GM19438 (cell line): ENCODE measurements around the gene GRAMD2A.
"Not testable (repeated sequence)": the region's sequence is repeated elsewhere in the genome, so short reads cannot be mapped to it uniquely, and the experiment has no call there.

ENCODE experiments used
- ATAC-seq: cut with Tn5 transposase; IDR thresholded peaks from one replicate; pipeline ENCODE4 v1.9.1; 2021; ENCODE audit warnings: low read depth; ENCODE audit not compliant: unreplicated experiment

Gene GRAMD2A

DNA sequence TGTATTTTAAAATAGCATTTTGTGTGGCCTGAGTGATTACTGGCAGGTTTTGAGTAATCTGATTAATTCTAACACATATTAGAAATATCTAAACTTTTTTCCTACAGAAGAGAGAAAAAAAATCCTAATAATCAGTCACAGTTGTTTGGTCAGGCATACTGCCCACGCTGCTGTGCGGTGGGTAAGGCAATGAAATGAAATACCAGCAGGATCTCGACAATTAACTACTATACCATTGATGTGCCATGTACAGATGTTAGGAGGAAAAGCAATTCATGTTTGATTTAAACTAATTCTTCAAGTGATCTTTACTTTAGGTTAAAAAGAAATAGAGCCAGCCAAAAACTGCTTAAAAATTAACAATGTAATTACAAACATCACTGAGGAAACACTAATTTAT lies 5.2 kb downstream of the GRAMD2A start:
- no peak for ATAC-seq

DNA sequence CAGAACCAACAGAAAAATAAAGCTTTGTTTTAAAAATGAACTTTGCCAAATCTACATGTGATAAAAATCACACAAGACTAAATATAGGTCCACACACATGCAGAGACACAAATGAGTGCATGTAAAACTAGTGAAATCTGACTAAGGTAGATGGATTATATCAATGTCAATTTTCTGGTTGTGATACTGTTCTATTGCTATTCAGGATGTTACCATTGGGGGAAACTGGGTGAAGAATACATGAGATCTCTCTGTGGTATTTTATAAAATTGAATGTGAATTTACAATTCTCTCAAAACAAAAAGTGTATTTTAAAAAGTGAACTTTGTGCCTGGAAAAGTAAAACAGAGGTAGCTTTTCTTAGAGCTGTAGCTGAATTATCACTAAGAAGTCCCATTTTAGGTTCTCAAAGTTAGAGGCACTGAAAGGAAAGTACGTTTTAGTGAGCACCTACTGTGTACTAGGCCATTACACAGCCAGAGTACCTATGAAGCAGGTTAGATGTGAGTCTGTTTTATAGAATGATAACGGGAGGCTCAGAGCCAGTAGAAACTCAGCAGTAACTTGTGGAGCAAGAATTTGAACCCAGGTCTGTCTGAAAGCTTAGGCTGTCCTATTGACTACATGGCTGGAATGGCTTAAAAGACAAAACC lies 8.2 kb downstream of the GRAMD2A start:
- ATAC-seq, result no peak

DNA sequence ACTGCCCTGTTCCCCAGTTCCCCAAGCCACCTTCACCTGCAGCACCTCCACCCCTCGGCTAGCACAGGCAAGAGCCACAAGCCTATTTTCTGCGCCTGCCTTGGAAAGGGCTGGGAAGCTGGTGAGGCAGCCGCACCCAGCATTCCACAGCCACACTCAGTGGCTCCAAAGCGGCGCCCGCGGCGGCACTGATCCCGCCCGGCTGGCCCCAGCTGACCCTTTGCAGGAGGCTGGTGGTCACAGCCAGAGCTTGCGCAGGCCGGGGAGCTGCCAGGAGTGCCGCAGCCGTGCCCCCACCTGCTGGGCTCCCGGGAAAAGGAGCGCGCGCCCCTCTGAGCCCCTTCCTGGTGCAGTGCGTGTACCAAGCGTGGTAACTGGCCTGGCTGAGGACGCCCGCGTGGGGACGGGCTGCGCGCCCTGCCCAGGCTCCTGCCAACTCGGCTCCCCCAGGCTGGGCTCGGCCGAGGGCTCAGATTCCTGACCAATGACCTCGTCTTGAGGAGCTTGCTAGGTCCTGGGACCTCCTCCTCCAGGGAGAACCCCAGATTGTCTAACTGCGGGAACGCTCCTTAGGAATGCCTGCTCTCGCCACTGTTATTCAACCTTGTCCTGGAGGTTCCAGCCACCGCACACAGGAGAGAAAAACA lies 13.3 kb downstream of the GRAMD2A start:
- no peak for ATAC-seq

DNA sequence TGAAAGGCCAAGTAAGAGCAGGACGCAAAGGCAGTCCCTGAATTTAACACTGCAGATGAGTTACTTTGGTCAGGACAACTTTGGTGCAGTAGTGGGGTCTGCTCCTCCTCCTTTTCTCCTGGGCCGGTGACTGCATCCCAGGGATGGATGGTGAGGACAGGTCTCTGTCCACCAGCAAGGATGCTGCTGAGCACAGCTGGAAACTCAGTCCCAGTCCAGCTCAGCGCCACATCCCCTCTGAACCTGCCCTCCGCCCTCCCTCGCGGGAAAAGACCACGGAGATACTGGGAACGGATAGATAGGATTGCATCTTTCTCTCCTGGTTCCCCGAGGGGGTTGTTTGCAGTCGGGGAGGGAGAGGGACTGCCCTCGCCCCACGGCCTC lies 13.8 kb downstream of the GRAMD2A start:
- ATAC-seq, result no peak

DNA sequence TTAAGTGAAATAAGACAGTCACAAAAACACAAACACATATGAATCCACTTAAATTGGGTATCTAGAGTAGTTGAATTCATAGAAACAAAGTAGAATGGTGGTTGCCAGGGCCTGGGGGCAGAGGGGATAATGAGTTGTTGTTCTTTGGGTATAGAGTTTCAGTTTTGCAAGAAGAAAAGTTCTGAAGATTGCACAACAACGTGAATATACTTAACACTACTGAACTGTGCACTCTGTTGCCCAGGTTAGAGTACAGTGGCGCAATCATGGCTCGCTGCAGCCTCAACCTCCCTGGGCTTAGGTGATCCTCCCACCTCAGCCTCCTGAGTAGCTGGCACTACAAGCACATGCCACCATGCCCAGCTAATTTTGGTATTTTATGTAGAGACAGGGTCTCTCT lies 14.9 kb downstream of the GRAMD2A start:
- no peak for ATAC-seq

DNA sequence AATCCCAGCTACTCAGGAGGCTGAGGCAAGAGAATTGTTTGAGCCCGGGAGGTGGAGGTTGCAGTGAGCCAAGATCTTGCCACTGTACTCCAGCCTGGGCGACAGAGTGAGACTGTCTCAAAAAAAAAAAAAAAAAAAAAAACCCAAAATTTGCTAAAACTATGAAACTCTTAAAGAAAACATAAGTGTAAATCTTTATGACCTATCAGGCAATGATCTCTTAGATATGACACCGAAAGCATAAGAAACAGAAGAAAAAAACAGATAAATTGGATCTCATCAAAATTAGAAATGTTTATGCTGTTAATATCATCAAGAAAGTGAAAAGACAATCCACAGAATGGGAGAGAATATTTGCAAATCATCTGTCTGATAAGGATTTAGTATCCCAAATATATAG lies 15.3 kb downstream of the GRAMD2A start:
- ATAC-seq, result no peak

DNA sequence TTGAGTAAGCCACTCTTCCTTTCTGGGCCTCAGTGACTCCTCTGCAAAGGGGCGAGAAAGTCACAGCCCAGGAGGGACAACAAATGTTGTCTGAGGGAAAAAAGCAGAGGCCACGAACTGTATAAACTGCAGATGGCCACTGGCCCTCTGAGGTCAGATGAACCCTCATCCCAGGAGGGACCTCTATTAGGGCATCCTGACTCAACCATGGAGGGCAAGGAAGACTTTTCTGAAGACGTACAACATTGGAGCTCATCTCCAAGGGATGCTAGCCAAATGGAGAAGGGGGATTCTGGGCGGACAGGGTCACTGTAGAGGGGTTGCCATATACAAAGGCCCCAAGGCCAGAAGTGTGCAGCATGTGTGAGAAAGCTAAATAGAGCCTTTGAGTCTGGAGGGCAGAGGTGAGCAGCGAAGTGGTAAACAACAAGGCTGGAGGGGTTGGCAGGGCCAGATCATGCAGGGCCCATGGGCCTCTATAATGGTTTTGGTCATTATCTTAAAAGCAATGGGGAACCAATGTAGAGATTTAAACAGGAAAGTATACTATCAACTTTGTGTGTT lies 16.7 kb downstream of the GRAMD2A start:
- ATAC-seq, result no peak

DNA sequence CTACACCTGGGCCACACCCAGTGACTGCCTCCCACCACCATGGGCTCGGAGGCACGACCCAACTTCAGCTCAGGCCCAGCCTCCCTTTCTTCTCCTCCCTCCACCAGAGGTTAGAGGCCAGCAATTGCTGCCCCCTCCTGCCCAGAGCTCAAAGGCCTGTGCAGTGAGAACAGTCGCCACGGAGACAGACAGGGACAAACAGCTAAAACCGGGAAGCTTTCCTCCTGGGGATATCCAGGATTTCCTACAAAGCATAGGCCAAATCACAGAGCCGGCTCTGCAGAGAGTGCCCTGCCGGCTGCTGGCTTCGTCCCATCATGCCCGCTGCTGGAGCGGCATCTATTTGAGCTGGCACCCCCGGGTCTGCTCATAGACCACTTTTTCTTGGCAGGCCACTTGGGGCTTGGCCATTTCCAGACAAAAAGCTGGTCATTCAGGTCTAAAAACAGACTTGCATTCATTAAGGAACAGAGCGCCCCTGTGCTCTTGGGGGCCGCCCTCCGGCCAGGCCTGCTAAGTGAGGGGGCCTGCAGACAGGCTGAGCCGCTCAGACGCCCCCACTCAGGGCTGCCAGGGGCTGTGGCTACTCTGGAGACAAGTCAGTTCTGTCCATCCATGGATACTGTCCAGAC lies 17.5 kb downstream of the GRAMD2A start:
- ATAC-seq, result no peak

DNA sequence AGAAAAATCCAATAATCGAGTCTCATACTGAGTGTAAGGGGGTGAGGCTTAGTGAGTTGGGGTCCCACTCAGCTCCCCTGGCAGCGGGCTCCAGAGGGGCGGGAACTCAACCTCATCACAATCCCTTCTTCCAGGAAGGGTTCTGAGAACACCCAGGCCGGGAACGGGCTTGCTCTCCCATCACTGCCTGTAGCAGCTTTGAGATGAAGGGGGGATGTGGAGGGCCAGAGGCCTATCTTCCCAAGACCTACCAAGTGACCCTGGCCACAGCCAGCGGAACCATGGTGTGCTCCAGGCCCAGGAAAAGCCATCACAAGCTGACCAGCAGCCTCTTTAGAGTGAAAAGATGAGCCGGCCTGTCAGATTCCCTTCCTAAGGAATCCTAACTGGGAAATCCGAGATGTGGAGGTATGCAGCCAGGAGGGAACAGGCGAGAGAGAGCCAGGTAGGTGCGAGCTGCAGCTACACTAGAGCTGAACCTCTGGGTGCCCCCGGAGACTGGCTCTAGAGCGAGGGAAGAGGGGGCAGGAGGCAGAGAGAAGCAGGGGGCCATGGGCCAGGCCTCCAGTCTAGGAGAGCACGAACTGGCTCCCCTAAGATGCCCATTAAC lies 18.5 kb downstream of the GRAMD2A start:
- no peak for ATAC-seq

DNA sequence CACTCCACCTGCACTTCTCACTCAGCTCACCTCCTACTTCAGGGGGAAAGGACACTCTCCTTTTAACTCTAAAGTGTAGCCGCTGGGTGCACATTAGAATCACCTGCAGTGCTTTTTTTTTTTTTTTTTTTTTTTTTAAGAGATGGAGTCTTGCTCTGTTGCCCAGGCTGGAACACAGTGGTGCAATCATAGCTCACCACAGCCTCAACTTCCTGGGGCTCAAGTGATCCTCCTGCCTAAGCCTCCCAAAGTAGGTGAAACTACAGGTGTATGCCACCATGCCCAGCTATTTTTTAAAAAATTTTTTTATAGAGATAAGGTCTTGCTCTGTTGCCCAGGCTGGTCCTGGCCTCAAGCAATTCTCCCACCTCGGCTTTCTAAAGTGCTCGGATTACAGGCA lies 20.8 kb downstream of the GRAMD2A start:
- no peak for ATAC-seq

DNA sequence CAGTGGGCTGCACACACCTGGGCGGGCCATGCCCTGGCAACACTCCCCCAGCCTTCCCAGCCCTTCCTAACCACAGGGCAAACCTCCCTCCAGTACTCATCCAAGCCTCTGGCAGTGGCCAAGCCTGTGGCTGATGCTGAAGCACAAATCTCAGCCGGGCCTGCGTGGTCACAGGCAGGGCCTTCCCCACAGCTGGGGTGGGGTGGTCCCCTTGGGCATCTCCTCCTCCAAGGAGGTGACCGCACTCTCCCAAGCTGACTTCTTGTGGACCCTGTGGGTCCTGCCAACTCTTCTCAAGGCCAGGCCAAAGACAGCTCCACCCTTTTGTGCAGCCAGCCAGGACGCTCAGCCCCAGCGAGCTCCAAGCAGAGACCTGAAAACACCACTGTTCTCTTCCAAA lies 21.4 kb downstream of the GRAMD2A start:
- ATAC-seq, result no peak

DNA sequence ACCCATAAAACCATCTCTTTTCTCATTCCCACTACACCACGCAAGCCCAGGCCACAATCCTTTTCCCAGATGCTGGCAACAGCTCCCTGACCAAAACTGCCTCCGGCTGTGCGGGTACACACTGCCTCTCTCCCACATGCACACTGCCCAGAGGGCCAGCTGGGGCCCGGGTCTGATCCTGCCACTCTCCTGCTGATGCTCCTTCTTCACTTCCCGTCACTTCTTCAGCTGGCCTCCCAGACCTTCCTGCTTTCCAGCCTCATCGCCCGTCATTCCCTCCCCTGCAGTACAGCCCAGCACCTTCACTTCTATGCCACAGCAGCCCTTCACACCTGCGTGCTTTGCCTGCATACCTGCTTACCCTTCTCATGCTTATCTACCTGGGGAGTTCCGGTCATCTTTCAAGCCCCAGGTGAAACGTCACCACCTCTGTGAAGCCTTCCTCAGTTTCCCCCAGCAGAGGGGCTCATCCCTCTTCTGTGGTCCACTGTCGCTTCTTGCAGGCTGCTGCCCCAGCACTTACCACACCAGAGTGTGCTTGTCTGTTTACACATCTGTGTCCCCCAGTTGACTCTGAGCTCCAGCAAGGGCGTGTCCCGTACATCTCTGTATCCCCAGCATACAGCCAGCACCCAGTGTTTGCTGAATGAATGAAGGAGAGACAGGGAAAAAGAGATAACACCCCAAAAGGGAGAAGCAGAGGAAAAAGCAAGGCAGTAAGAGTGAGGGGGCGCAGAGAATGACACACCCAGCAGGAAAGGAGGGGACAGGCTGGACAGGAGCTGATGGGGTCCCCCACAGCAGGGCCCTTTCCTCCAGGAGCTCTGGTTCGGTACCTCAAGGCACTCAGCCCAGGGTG lies 22.2 kb downstream of the GRAMD2A start:
- no peak for ATAC-seq

DNA sequence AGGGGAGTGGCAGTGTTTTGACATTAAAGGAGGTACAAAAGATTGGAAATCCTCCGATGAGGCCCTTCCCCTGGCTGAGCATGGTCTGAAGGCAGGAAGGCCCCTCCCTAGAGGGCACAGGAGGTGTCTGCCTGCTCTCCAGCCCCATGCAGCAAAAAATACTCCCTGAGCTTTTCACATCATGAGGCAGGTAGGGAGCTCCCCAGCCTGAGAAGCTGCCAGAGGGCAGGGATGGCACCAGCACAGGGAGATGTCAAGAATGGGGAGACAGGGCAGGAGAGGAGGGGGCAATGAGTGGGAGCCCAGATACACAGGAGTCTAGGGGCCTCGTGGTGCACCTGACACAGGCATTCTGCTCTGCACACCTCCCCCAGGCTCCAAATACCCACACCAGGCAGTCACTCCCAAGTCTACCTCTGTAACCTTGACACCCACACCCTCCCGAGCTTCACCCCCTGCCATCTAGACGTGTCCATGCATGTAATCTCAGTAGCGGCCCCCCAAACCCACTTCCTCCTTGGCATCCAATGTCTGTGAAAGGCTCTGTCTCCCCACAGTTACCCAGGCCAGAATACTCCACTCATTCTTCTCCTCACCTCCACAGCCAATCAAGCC lies 22.9 kb downstream of the GRAMD2A start:
- ATAC-seq, result no peak

DNA sequence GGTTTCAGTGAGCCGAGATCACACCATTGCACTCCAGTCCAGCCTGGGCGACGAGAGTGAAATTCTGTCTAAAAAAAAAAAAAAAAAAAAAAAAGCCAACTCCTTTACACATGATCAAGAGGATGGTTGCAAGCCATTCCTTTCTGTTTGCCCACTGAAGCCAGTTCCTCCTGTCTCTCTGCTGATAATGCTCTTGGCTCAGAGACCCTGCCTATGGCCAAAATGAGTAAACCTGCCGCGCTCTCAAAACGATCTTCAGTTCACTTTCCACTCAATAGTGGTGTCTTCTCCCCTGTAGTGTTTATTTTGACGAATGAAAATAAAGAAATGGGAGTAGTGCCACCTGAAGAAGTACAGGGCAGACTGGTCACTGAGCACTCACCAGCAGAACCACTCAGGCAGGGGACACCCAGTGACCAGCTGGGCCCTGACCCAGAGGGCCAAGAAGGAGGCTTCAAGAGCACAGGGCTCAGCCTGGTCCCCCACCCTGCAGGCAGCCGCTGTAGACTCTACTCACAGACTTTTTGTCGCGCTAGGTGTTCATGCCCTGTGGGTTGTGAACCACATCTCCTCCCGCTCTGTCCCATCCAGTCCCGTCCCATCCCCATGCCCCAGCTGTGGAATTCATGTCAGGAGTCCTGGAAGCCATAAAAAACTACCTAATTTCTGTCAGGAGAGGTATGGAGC lies 23.6 kb downstream of the GRAMD2A start:
- ATAC-seq, result no peak

DNA sequence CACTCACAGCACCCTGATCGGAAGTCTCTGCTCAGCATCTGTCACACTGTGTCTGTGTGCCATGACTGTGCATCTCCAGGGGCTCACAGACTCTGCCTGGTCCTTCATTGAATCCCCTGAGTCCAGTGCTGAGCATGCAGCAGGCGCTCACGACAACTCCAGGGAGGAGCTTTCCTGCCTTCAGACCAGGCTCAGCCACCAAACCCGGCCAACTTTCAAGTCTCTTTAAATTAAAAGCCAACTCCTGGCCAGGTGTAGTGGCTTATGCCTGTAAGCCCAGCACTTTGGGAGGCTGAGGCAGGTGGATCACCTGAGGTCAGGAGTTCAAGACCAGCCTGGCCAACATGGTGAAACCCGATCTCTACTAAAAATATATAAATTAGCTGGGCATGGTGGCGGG lies 24.2 kb downstream of the GRAMD2A start:
- ATAC-seq, result no peak

DNA sequence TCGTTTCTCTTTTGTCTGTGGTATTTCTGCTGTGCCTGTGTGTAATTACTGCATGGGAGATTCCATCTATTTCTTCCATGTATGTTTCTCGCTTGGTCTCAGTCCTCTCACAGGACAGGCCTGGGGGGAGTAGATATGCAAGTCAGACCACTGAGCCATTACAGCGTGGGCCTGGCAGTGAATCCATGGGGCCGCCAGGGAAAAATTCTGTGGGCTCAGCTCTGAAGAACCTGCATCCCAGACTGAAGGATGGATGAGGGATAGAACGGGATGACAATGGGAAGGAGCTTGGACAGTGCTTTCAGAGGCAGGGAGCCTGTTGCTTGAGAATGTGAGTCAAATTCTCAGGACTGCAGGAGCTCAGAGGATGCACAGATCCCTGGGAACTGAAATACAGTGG lies 24.8 kb downstream of the GRAMD2A start:
- no peak for ATAC-seq

DNA sequence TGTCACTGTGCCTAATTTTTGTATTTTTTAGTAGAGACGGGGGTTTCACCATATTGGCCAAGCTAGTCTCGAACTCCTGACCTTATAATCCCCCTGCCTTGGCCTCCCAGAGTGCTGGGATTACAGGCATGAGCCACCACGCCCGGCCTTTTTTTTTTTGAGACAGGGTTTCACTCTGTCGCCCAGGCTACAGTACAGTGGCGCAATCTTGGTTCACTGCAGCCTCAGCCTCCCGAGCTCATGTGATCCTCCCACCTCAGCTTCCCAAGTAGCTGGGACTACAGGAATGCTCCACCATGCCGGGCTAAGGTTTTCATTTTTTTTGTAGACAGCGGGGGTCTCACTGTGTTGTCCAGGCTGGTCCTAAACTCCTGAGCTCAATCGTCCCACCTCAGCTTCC lies 25.6 kb downstream of the GRAMD2A start:
- ATAC-seq, result not testable (repeated sequence)

DNA sequence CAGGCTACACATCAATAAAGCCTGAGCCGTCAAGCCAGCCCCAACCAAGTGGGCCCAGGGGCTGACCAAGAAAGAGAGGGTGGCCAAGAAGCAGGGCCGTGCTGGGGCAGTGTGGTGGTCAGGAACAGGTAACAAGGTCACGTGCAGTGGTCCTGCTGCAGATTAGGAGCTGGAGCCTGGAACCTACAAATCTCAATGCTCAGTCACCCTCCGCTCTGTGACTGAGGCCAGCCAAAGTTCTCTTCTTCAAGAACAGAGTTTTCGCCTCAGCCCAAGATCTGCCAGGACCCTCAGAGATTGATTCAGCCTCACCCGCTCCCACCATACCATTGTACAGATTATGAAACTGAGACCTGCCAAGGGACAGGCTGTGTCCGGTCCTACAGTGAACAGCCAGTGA lies 26.9 kb downstream of the GRAMD2A start:
- no peak for ATAC-seq

DNA sequence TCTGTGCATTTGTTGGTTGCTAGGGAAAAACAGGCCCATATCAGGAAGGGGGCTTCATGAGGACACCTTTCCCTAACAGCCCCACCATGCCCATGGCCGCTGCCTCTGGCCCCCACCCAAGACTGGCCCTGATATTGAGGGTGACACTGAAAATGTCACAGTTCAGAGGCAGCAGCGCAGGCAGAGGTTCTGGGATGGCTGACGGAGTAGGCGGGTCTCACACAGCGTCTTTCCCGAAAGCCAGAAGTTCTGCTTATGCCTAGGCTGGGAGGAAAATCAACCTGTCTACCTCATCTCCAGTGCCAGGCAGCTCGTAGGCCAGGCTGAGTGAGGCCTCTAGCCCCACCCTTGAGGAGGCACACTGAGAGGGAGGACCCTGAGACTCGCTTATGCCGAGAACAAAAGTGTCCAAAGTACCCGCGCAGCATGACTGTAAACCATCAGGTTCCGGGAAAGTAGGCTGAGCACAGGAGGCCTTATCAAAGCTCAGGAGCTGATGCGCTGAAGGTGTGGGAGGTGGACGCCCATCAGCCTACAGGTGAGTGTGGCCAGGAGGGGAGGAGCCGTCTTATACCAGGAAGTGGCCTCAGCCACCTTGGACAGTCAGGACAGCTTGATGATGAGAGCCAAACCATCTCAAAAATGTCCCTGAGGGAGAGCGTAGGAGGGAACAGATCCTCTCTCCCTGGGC lies 27.5 kb downstream of the GRAMD2A start:
- ATAC-seq, result no peak
